Measurements from ENCODE around the gene WNT3.

WNT3 gene

GRCh38 chr17:46811978-46812583, 6.4 kb downstream of the WNT3 start:
- TF ChIP-seq CTCF (IDR thresholded peaks at IDR 0.05; ENCODE audit: low read depth, low read length), result no peak
- DNase-seq (ENCODE audit: extremely low read depth, low read depth), result no peak

- no peak for DNase-seq (ENCODE audit: extremely low read depth, low read depth)
- no peak for TF ChIP-seq CTCF (IDR thresholded peaks at IDR 0.05; ENCODE audit: low read depth, low read length)
Measured at GRCh38 chr17:46810837-46811236, 7.7 kb downstream of the WNT3 start.

- TF ChIP-seq CTCF (IDR thresholded peaks at IDR 0.05; ENCODE audit: low read depth, low read length), result no peak
- no peak for DNase-seq (ENCODE audit: extremely low read depth, low read depth)
Measured at GRCh38 chr17:46809110-46809571, 9.4 kb downstream of the WNT3 start.

GRCh38 chr17:46805771-46806170, 12.7 kb downstream of the WNT3 start:
- DNase-seq (ENCODE audit: extremely low read depth, low read depth), result no peak
- TF ChIP-seq CTCF (IDR thresholded peaks at IDR 0.05; ENCODE audit: low read depth, low read length), result no peak

GRCh38 chr17:46803544-46803943, 14.9 kb downstream of the WNT3 start:
- no peak for TF ChIP-seq CTCF (IDR thresholded peaks at IDR 0.05; ENCODE audit: low read depth, low read length)
- DNase-seq (ENCODE audit: extremely low read depth, low read depth), result no peak

GRCh38 chr17:46802800-46803199, 15.7 kb downstream of the WNT3 start:
- no peak for TF ChIP-seq CTCF (IDR thresholded peaks at IDR 0.05; ENCODE audit: low read depth, low read length)
- DNase-seq (ENCODE audit: extremely low read depth, low read depth), result no peak

GRCh38 chr17:46800573-46800972, 17.9 kb downstream of the WNT3 start:
- DNase-seq (ENCODE audit: extremely low read depth, low read depth), result no peak

More at GRCh38 chr17:46800573-46800972, 17.9 kb downstream of the WNT3 start:
- TF ChIP-seq CTCF (IDR thresholded peaks at IDR 0.05; ENCODE audit: low read depth, low read length), result no peak
